PFSK-1 (cell line): ENCODE results near the gene PPP1R2C.

Source experiments
- POLR2AphosphoS5 ChIP-seq: IDR thresholded peaks from 2 replicates; pipeline ENCODE4 v1.6.1; 2012; ENCODE audit warnings: low read depth, mild to moderate bottlenecking, control low read depth, low read length, moderate library complexity
- REST ChIP-seq, 2 experiments: IDR thresholded peaks; 2 replicates each; pipeline versions ENCODE4 v1.6.1 to v1.8.0; 2011 to 2012; ENCODE audit warnings: low read depth in 2 of 2, low read length in 2 of 2, control low read depth in 1 of 2, inconsistent platforms in 1 of 2, mild to moderate bottlenecking in 1 of 2, moderate library complexity in 1 of 2; ENCODE audit not compliant: insufficient read depth in 1 of 2
- SIN3A ChIP-seq: IDR thresholded peaks from 2 replicates; pipeline ENCODE4 v1.6.1; 2012; ENCODE audit warnings: mild to moderate bottlenecking, low read length, moderate library complexity, borderline replicate concordance; ENCODE audit not compliant: insufficient read depth
- TAF1 ChIP-seq: IDR thresholded peaks from 2 replicates; pipeline ENCODE4 v1.6.1; 2012; ENCODE audit warnings: low read length, control low read depth, borderline replicate concordance; ENCODE audit not compliant: insufficient read depth

DNA sequence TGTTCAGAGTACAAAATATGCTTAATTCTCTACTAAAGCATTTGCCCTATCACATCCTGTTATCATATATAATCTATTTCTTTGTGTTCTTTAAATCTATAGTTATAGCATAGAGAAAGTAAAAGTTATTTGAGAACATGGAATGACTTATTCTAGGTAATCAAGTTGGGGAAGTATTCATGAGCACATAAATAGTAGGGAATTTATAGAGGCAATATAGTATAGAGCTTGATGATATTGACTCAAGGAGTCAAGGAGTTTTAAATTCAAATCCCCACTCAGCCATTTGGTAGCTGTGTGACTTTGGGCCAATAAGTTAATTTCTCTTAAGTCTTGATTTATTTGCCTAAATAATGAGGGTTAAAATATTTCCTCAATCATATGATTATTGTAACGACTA, 37.5 kb downstream of the PPP1R2C start:
- TF ChIP-seq REST (IDR thresholded peaks at IDR 0.05; ENCODE audit: insufficient read depth in 1 of 2, low read depth in 2 of 2, low read length in 2 of 2) (no peak), SIN3A (no peak), TAF1 (no peak), POLR2AphosphoS5 (no peak)
